Stimulated activated CD4-positive, alpha-beta T cell treated with anti-CD3 and anti-CD28 coated beads, Interleukin-1b, Interleukin-23, amount 100 ng/mL, for 48 hours (primary cell): ENCODE measurements around the gene RGS11.

Source experiments
- DNase-seq: peaks from one replicate; pipeline ENCODE4 v3.0.0-alpha.2; 2020

The RGS11 gene

GRCh38 chr16:296276-296675, 20.5 kb upstream of the RGS11 start:
- DNase-seq, result no peak

DNA sequence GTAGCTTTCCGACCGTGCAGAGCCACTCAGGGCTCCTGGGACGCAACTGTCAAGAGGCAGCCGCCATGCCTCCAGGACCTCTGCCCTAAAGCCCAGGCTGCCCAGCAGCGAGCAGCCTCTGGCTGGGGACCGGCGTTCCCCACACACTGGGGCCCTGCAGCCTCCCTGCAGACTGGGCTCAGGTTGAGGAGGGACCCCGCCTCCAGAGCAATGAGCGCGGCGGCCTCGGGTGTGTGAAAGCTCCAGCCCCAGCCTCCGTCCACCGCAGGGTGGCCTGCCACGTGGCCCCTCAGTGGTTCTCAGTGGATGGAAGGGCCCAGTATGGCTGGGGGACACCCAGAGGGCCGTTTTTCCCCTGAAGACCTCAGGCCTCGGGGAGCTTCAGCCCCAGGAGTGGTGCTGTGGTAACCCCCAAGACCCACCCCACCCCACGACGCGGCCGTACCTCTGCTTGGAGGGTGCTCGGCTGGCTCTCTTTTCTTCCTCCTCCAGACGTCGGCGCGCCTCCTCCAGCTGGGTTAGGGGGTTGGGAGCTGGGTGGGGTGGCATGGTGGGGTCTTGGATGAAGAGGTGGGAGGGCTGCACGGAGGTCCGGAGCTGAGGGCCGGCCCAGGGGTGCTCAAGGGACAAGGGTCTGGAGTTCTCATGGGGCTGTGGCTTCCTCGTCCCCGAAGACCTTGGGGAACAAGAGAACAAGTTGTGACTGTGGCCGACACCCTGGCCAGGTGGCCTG, 17.5 kb upstream of the RGS11 start:
- no peak for DNase-seq

GRCh38 chr16:291539-291938, 15.8 kb upstream of the RGS11 start:
- DNase-seq, result no peak

DNA sequence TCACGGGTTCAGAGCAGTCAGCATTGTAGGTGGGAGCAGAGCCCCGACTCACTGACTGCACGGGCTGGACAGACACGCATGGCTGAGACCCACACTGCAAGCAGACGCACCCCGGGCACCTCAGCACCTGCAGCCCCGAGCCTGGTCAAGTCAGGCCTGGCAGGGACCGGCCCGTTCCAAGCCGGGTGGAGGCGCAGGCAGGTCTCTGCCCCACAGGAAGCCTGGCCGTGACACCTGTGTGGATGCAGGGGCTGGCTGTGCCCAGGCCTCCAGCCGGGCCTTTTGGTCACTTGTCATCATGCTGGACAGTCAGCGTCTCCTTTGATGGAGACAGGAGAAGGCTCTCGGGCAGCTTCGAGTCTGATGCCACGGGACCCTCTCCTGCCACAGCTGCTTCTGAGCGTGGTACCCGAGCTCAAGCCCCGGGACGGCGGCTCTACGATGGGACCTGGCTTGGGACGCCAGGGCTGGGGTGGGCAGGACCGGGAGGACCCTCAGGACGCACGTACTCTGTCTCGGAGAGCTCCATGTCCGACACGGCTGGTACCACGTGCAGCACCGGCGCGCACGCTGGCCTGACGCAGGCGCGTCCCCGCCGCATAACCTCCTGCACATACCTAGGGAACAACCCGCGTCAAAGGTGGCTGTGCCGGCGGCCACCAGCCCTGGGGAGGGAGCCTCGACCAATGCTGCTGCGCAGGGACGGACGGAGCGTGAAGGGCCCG, 15.1 kb upstream of the RGS11 start:
- DNase-seq, result no peak

DNA sequence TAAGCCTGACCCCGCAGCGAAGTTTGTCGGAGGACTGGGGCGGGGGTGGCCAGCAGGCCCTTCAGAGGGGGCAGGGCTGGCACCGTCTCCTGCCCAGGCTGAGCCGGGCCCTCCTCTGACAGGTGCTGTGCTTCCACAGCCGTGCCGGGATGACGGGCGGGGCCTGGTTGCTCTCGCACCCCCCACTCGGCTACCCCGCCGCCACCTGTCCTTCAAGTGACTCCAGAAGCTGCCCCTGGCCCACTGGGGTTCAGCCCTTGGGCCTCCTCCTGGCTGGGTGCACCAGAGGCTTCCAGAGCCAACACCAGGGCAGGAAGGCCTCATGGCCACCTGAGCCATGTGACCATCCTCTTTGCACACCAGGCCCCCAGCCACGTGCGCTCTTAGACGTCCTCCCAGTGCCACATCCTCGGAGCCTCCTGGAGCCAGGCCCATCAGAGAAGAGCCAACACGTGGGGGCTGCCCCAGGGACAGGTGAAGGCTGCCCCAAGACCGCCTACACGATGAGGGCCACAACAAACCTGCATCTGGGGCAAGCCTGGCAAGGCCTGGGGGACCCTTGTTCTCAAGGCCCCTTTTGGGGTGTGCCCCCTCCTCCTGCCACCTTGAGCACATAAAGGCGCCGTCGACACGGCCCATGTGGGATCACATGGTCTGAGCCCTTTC, 14.4 kb upstream of the RGS11 start:
- no peak for DNase-seq

GRCh38 chr16:289395-289997, 13.8 kb upstream of the RGS11 start:
- no peak for DNase-seq

GRCh38 chr16:287981-288920, 12.5 kb upstream of the RGS11 start:
- DNase-seq, result no peak

DNA sequence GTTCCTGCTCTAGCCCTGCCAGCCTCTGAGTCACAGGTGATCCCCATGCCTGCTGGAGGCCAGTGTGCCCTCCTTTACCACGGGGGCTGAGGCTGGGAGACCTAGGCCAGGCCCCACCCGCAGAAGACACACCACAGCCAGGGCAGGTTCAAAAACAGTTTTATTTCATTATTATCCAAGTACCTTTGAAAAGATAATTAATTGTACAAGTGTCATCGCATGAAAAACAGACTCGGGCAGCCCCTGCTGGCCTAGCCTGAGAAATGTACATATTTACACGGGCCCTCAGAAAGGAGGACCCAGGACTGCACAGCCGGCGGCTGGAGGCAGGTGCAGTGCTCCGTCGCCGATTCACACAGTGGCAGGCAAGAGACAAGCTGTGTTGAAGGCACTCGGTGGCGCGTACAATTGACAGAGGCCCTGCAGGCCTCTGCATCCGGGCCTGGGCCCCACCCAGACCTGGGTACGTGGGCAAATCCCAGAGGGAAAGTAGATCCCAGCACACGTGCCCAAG, 11.6 kb upstream of the RGS11 start:
- DNase-seq, result no peak

DNA sequence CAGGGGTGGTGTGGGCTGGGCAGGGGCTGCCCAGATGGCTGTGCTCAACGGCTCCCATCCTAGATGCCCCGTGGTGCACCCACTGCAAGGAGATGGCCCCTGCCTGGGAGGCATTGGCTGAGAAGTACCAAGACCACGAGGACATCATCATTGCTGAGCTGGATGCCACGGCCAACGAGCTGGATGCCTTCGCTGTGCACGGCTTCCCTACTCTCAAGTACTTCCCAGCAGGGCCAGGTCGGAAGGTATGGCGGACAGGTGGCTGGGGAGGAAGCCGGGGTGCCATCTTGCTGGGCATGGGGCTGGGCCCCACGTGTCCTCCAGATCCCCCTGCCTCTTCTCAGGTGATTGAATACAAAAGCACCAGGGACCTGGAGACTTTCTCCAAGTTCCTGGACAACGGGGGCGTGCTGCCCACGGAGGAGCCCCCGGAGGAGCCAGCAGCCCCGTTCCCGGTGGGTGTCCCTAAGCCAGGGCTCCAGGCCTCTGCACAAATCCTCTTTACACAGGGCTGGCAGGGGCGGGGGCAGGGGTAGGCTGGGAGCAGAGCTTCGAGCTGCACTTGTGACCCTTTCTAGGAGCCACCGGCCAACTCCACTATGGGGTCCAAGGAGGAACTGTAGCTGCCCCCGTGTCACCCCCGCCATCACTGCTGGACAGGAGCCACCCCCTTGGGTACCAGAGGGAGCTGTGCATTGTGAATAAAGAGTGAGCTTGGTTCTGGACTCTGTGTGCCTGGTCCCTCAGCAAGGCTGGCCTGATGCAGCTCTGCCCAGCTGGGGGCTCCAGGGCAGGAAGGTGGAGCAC, 10.9 kb upstream of the RGS11 start:
- DNase-seq, result no peak

DNA sequence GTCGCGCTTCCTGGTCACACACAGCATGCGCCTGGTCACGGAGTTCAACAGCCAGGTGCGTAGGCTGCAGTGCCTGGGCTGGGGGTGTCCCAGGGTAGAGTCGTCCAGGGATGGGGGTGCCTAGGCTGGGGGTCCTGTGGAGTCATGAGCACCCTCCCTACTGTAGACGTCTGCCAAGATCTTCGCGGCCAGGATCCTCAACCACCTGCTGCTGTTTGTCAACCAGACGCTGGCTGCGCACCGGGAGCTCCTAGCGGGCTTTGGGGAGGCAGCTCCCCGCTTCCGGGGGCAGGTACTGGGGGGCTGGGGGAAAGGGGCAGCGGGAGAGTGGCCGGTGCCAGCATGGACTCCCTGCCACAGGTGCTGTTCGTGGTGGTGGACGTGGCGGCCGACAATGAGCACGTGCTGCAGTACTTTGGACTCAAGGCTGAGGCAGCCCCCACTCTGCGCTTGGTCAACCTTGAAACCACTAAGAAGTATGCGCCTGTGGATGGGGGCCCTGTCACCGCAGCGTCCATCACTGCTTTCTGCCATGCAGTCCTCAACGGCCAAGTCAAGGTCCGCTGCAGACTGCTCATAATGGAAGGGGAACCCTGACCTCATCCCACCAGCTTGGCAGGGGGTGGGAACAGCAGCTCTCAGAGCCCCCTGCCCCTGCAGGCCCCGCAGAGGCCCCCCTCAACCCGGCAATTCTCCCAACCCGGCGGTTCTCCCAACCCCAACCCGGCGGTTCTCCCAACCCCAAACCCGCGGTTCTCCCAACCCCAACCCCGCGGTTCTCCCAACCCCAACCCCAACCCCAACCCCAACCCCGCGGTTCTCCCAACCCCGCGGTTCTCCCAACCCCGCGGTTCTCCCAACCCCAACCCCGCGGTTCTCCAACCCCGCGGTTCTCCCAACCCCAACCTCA, 9.7 kb upstream of the RGS11 start:
- DNase-seq, result no peak

DNA sequence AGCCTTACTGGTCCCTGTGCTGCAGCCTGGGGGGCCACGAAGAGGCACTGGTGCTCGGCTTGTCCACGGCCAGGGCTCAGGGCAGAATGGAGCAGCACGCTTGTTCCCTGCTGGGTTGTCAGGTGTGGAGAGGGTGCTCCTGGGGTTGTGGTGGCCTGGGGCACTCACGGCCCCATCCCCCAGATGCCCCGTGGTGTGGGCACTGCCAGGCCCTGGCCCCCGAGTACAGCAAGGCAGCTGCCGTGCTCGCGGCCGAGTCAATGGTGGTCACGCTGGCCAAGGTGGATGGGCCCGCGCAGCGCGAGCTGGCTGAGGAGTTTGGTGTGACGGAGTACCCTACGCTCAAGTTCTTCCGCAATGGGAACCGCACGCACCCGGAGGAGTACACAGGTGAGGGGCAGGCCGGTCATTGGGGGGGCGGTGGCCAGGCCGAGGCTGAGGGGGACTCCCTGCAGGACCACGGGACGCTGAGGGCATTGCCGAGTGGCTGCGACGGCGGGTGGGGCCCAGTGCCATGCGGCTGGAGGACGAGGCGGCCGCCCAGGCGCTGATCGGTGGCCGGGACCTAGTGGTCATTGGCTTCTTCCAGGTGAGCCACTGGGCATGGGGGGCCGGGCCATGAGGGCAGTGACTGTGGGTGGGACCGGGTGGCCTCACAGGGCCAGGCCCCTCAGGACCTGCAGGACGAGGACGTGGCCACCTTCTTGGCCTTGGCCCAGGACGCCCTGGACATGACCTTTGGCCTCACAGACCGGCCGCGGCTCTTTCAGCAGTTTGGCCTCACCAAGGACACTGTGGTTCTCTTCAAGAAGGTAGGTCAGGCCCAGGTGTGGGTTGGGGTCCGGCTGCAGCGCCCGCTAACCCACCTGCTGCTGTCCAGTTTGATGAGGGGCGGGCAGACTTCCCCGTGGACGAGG, 8.7 kb upstream of the RGS11 start:
- DNase-seq, result no peak

- no peak for DNase-seq
Measured at GRCh38 chr16:283033-283805, 7.5 kb upstream of the RGS11 start, which contains the start of gene PDIA2. Gene PDIA2, plus strand, starts transcription at chr16:283164. Its CDS starts 6 bp downstream, at chr16:283170.

GRCh38 chr16:282491-282890, 6.7 kb upstream of the RGS11 start:
- DNase-seq, result no peak

GRCh38 chr16:281660-282255, 6.0 kb upstream of the RGS11 start:
- DNase-seq, result no peak

DNA sequence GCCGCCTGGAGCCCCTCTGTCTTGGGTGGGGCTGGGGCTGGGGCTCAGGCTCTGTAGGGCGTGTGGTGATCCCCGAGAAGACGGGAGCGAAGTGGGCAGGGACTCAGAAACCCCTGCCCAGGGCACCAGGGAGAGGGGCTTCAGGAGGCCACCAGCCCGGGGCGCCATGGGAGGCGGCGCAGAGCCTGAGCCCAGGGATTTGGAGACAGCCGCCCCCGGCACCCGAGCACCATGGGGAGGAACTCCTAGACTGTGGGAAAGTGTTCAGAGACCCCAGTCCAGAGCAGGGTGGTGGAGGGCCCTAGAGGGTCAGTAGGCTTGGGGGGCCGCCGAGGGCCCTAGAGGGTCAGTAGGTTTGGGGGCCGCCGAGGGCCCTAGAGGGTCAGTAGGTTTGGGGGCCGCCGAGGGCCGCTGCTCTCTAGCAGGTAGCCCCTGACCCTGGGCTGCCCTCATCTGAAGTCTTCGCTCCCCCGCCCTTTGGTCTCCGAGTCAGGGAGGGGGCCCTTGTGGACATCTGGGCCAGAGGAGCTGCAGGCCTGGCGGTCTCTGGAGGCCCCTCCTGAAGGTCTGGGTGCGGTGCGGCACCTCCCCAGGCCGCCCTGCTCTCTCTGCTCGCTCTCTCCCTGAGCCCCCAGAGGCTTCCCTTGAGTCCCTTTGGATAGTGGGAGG, 5.4 kb upstream of the RGS11 start:
- no peak for DNase-seq

GRCh38 chr16:280552-280951, 4.8 kb upstream of the RGS11 start, which contains the start of gene ARHGDIG:
Gene ARHGDIG, plus strand, starts transcription at chr16:280591. Its CDS starts 90 bp downstream, at chr16:280681.
- DNase-seq, result no peak

DNA sequence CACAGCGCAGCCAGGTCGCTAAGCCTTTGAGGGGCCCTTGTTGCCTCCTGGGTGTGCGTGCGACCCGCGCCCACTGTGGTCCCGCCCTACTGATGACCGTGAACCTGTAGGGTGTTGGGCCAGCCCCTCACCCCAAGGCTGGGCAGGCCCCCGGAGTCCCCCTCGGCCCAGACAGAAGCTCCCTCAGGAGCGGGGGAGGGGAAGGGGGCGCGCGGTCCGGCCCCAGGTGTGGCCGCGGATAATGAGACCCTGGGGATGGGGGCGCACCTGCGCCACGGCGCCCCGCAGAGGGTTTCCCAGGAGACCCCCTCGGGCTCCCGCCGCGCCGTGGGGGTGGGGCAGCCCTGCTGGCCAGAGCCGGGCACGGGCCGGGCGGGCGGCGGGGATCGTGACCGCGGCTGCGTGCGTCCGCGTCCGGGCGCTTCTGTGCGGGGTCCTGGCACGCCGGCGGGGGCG, 4.3 kb upstream of the RGS11 start:
- no peak for DNase-seq
